NCI-H1436 (cell line): ENCODE data around the gene RPUSD1.
"Not testable (repeated sequence)": the region's sequence is repeated elsewhere in the genome, so short reads cannot be mapped to it uniquely, and the experiment has no call there.

Experiments used
- DNase-seq: peaks from one replicate; lab custom pipeline; 2025; lab: John Stamatoyannopoulos, UW

The RPUSD1 gene

GRCh38 chr16:782766-783403, 5.3 kb downstream of the RPUSD1 start:
- DNase-seq = peak; percentile 92

DNA sequence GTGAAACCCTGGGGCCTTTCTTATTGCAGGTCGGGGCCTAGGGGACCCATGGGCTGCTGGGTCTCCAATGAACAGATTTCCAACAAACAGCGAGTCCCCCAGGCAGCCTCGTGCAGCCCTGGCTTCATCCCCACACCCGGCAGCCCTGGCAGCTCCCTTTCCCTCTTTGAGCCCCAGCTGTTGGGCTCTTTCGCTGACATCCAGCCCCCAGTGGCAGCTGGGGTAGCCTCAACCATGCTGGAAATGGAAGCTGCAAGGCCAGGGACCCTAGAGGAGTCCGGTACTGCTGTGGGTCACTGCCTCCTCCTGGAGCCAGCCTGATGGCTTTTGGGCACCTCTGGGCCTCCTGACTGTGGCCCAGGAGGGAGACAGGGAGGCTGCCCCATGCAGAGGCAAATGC, 5.9 kb downstream of the RPUSD1 start:
- no peak for DNase-seq

GRCh38 chr16:781346-782010, 6.7 kb downstream of the RPUSD1 start:
- DNase-seq = no peak

- DNase-seq = no peak
These were observed 7.9 kb downstream of the RPUSD1 start for GRCh38 chr16:780296-780695.

DNA sequence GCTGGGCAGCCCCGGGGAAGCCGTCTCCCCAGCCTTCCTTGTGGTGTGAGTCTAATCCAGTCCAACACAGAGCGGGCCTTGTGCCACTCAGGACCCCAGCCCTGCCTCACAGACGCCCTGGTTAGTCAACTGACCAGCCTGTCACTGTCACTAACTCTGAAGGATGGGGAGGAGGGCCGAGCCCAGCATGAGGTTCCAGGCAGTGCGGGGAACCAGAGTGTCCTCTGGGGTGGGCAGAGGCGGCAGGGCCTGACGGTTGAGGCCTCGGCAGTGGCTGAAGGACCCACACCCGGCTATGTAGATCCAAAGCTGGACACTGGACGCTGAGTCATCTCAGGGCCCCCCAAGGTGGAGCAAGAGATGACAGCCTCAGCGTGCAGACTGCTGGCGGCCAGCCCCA, 8.6 kb downstream of the RPUSD1 start:
- DNase-seq = no peak

GRCh38 chr16:778909-779527, 9.2 kb downstream of the RPUSD1 start:
- no peak for DNase-seq

DNA sequence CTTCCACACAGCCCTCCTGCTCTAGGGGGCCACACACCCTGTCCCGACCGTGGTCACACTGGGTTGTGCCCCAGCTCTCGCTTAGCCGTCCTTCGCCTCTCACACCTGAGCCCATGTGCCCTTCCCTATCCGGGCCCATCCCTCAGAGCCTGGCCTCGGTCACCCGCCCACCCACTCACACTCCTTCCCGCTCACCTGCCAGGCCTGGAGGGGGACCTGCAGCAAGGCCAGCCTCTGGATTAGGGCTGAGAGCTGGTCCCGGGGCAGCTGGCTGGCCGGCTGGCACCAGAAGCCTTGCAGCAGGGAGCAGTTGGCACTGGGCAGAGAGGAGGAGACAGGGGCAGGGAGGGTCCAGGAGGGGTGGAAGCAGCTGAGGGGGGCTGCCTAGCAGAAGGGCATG, 9.7 kb downstream of the RPUSD1 start:
- DNase-seq = no peak

DNA sequence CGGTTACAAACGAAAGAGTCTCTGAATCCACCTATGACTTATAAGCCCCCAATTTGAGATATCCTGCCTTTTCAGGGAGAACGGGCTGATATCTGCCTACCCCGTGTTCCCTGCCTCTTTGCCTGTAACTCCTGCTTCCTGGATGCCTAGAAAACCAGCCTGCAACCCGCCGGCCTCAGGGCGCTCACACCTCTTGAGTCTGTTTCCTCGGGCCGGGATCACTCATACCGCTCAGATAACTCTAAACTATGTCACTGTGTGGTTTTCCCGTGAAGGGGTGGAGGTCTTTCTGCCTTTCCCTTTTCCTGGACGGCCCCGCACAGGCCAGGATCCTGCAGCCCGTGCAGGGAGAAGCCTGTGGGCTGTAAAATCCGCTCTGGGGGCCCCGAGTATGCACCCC, 10.4 kb downstream of the RPUSD1 start:
- no peak for DNase-seq

GRCh38 chr16:776824-777223, 11.4 kb downstream of the RPUSD1 start:
- DNase-seq = no peak

DNA sequence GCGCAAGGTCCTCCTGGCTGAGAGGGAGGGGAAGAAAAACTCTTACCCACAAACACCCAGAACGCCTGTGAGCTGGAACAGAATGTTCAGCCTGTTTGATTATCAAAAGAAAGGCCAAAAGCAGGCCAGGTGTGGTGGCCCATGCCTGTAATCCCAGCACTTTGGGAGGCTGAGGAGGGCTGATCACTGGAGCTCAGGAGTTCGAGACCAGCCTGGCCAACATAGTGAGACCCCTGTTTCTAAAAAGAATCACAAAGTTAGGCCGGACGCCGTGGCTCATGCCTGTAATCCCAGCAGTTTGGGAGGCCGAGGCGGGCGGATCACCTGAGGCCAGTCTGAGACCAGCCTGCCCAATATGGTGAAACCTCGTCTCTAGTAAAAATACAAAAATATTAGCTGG, 11.9 kb downstream of the RPUSD1 start:
- not testable (repeated sequence) for DNase-seq

DNA sequence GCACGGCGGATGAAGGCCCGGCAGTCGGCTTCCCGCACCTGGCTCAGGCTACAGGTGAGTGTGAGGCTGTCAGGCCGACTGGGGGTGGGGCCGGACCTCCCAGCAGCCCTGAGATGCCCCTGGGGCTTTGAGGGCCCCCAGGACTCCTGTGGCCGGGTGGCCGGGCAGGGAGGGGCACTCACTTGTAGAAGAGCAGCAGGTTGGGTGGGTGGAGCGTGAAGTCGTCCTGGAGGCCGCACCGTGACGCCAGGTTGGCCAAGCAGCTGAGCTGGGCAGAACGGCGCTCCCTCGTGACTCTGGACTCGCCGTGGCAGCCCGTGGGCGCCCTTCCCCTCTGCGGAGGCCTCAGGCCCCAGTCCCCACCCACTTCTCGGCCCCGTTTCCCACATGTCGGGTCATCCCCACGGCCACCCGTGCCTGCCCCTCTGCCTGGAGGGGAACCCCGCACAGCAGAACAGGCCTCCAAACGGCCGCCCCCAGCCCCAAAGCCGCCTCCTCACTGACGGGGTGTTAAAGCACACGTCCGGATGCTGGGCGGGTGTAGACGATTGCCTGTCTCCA, 12.9 kb downstream of the RPUSD1 start:
- no peak for DNase-seq

DNA sequence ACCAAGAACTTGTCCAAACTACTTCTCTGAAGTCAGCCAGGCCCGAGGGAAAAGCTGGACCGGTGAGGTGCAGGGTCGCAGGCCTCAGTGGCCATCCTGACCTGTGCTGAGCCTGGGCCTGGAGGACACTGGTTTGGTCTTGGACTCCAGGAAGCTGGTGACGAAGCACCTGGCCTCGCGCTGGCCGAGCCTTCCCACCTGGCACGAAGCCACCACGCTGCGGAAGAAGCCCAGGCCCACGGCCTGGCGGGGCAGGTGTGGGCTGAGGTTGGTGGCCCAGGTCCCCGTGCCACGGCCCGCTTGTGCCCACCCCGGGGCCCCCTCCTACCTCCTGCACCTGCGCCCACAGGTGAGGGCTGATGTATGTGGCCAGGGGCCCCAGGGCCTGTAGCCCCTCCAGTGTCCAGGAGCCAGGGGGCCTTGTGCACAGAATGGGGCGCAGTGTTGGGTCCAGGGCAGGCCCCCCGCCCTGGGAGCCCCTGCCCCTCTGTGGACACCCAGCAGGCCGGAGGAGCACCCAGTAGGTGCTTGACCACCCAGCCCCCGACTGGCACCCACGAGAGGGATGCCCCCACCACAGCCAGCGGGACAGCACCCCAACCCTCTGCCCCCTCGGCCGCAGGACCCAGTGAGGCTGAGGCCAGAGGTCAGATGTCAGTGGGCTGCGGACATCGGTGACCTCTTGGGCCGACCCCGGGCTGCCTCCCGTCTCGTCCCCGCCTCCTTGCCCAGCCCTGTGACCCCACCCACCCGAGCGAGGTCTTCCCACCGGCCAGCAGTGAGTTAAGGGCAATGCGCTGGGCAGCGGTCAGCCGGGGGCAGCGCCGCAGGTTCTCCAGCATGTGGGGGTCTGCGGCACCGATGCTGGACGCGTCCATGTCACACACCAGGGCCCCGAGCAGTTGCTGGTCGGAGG, 13.8 kb downstream of the RPUSD1 start:
- no peak for DNase-seq

- no peak for DNase-seq
These were observed 15.2 kb downstream of the RPUSD1 start for GRCh38 chr16:772959-773358.

DNA sequence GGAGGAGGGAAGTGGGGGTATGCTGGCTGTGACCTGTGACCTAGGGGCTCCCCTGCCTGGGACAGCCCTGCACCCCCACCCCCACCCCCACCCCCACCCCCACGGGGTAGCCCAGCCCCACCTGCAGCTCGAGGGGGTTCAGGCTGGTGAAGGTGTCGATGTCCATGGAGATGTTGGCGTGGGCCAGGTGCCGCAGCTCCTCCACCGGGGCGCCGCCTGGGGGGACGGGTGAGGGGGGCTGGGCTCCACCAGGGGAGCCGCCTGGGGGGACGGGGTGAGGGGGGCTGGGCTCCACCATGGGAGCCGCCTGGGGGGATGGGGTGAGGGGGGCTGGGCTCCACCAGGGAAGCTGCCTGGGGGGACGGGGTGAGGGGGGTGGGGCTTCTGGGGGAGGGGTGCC, 17.8 kb downstream of the RPUSD1 start:
- DNase-seq = no peak

DNA sequence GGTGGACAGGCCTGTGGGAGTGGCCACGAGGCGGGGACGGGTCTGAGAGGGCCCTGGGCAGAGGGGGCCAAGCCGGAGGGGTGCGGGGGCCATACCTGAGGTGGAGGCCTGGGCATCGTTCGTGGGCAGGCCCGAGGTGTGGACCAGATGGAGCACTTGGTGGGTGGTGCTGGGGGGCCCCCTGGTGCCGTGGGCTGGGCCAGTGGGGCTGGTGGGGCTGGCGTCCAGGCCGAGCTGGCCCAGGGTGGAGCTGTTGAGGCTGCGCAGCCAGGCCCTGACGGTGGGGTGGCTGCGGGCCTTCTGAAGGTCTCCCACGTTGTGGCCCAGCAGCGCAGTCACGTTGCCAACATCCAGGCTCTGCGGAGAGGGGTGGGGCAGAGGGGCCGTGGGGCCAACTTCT, 18.2 kb downstream of the RPUSD1 start:
- no peak for DNase-seq

DNA sequence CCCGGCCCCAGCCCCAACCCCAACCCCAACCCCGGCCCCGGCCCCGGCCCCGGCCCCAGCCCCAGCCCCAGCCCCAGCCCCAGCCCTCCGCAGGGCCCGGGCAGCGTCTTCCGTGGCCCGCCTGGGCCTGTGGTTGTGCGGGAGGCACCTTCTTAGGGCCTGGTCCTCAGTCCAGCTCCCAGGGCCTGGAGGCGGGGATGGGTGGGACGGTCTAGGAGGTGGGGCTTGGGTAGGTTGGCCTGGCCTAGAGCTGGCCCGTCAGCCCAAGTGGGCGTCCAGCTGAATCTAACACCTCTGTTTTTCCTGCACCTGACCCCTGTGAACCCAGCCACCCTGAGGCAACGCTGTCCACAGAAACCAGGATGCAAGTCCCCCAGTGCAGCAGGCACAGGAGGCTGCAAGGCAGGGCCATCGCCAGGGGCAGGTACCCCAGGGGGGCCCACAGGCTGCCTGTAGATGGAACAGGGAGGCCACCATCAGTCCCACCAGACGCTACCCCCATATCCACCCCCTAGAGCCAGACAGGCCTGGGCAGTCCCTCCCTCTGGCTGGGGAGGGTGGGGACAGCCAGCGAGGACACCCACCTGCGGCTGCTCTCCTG, 18.9 kb downstream of the RPUSD1 start:
- DNase-seq = no peak

DNA sequence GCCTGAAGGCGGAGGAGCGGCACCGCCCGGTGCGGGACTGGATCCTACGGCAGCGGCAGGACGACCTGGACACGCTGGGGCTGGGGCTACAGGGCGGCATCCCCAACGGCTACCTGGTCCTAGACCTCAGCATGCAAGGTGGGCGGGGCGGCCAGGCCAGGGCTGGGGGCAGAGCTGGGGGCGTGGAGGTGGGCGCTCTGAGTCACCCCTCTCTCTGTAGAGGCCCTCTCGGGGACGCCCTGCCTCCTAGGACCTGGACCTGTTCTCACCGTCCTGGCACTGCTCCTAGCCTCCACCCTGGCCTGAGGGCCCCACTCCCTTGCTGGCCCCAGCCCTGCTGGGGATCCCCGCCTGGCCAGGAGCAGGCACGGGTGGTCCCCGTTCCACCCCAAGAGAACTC, 19.8 kb downstream of the RPUSD1 start:
- DNase-seq = no peak

- DNase-seq = no peak
These were observed 20.4 kb downstream of the RPUSD1 start for GRCh38 chr16:767743-768235.

- DNase-seq = no peak
These were observed 21.2 kb downstream of the RPUSD1 start for GRCh38 chr16:766820-767640.

GRCh38 chr16:766008-766819, 22.0 kb downstream of the RPUSD1 start:
- DNase-seq = no peak
